NB4 (cell line): ENCODE measurements around the gene CDADC1.

Source experiments
- DNase-seq: peaks from one replicate; pipeline ENCODE4 v3.0.0; 2010; ENCODE audit warnings: low read depth
- H3K4me3 ChIP-seq: one replicate; pipeline ENCODE4 v1.5.1; 2011; ENCODE audit warnings: mild to moderate bottlenecking, low read depth, low read length, moderate library complexity
- MAX ChIP-seq: IDR thresholded peaks from 2 replicates; pipeline ENCODE4 v1.6.1; 2011; ENCODE audit warnings: low read depth, low read length
- MYC ChIP-seq: IDR thresholded peaks from 2 replicates; pipeline ENCODE4 v1.6.1; 2011; ENCODE audit warnings: low read depth, low read length
- POLR2A ChIP-seq: IDR thresholded peaks from 2 replicates; pipeline ENCODE4 v1.6.1; 2011; ENCODE audit warnings: mild to moderate bottlenecking; ENCODE audit not compliant: insufficient read length; ENCODE audit errors: extremely low read depth
- TF ChIP-seq, protein P1 (sequence below): IDR thresholded peaks from one replicate; pipeline ENCODE4 v1.5.1; 2012; ENCODE audit warnings: low read depth, low read length

The CDADC1 gene

GRCh38 chr13:49329831-49330545 lies 82.3 kb downstream of the CDADC1 start:
- no peak overlapping the region for H3K4me3 ChIP-seq
- DNase-seq: no peak
- TF ChIP-seq MAX (no peak), POLR2A (no peak), MYC (no peak)
- TF ChIP-seq, protein P1, sequence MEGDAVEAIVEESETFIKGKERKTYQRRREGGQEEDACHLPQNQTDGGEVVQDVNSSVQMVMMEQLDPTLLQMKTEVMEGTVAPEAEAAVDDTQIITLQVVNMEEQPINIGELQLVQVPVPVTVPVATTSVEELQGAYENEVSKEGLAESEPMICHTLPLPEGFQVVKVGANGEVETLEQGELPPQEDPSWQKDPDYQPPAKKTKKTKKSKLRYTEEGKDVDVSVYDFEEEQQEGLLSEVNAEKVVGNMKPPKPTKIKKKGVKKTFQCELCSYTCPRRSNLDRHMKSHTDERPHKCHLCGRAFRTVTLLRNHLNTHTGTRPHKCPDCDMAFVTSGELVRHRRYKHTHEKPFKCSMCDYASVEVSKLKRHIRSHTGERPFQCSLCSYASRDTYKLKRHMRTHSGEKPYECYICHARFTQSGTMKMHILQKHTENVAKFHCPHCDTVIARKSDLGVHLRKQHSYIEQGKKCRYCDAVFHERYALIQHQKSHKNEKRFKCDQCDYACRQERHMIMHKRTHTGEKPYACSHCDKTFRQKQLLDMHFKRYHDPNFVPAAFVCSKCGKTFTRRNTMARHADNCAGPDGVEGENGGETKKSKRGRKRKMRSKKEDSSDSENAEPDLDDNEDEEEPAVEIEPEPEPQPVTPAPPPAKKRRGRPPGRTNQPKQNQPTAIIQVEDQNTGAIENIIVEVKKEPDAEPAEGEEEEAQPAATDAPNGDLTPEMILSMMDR: no peak

- no peak for TF ChIP-seq MAX
- TF ChIP-seq, protein P1: no peak
- no peak for TF ChIP-seq MYC
- TF ChIP-seq POLR2A: no peak
- H3K4me3 ChIP-seq: no peak overlapping the region
- DNase-seq: no peak
These were observed 82.8 kb downstream of the CDADC1 start for GRCh38 chr13:49330546-49330864.

- DNase-seq: no peak
- TF ChIP-seq MYC (no peak), POLR2A (no peak), MAX (no peak)
- TF ChIP-seq, protein P1: no peak
- no peak overlapping the region for H3K4me3 ChIP-seq
These were observed 88.9 kb downstream of the CDADC1 start for GRCh38 chr13:49336655-49337054.

DNA sequence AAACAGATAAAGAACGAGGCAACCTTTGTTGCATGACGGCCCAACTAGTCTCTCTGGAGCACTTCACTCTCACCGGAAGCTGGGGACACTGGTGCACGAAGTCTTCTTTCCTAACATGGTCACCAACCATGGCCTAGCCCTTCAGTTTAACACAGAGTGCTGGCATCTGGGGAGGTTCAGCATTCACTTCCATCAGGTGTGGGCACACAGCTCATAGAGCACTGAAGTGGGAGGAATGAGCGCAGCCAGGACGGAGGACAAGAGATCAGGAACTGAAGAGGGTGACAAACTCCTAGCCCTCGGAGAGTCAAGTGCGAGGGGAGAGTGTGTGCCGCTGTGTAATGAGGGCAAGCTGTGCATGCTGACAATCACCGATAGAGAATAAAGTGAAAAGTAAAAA lies 92.4 kb downstream of the CDADC1 start:
- TF ChIP-seq POLR2A (no peak), MYC (no peak)
- TF ChIP-seq, protein P1: no peak
- DNase-seq: no peak
- H3K4me3 ChIP-seq: no peak overlapping the region

GRCh38 chr13:49341517-49341916 lies 93.8 kb downstream of the CDADC1 start:
- TF ChIP-seq POLR2A: no peak
- no peak for TF ChIP-seq MAX
- TF ChIP-seq MYC: no peak
- H3K4me3 ChIP-seq: no peak overlapping the region
- no peak for DNase-seq

DNA sequence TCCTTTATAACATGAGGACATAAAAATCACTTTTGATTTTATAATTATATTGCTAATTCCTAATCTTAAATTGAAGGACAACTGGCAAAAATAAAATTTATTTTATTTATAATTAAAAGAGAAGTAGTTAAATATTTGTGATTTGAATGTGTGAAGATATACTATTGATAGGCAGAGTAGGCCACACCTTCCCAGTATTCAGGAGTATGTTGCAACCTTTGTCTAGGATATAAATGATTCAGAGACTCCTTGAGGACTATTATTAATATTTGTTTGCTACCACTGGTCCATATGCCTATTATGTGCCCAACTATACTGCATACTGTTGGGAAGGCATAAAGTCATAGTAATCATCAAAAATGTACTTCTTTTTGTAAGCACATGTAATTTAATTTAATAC lies 94.2 kb downstream of the CDADC1 start:
- H3K4me3 ChIP-seq: no peak overlapping the region
- DNase-seq: no peak
- TF ChIP-seq MYC (no peak), MAX (no peak)
- TF ChIP-seq, protein P1: no peak
